ENCODE data around the gene APOO. TPM values are rescaled to one million over a fixed set of nuclear protein-coding genes. Genes with fewer than 3 reads are reported as not detected.

APOO gene
- total RNA-seq, 1 experiment from 2014 or later = 34.5 TPM

DNA sequence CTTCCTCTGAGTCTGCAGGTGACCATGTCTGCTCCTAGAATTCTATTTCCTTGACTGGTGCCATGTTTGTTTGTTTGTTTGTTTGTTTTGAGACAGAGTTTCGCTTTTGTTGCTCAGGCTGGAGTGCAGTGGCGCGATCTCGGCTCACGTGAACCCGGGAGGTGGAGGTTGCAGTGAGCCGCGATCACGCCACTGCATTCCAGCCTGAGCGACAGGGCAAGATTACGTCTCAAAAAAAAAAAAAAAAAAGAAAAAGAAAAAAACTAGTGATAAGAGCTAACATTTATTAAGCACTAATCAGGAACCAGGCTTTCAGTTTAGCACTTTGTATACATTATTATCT is 117.6 kb downstream of the APOO start:
- Histone ChIP-seq H3K27me3 (ENCODE audit: insufficient read depth, low read length) (no peaks in the 10 kb centered on the region), H3K4me3 (replicated peaks in 1 of 2; ENCODE audit: low read depth in 1 of 2, low read length in 2 of 2) (no peak overlapping the region), H2AFZ (ENCODE audit: low read depth, low read length, poor library complexity, severe bottlenecking) (no peak overlapping the region), H3K9me3 (ENCODE audit: control insufficient read depth in 1 of 2, insufficient read depth in 1 of 2, low read depth in 1 of 2, low read length in 2 of 2) (no peaks in the 10 kb centered on the region), H3K9ac (ENCODE audit: low read length) (no peak overlapping the region), H3K79me2 (ENCODE audit: insufficient read depth, low read length) (0 out of 2 replicates have a peak, but pooled peaks cover 2% of the 10 kb centered on the region), H3K27ac (ENCODE audit: low read depth, low read length) (no peak overlapping the region), H4K20me1 (ENCODE audit: insufficient read depth) (0 out of 2 replicates have a peak, but pooled peaks cover 2% of the 10 kb centered on the region), H3K4me1 (ENCODE audit: control insufficient read depth in 1 of 2, insufficient read depth in 2 of 2, low read length in 2 of 2) (peaks cover 30% of the 10 kb centered on the region in 2 experiments), H3K9me2 (ENCODE audit: insufficient read depth) (no peaks in the 10 kb centered on the region), H3K4me2 (ENCODE audit: low read length) (no peak overlapping the region), H3K36me3 (ENCODE audit: control insufficient read depth in 1 of 2, insufficient read depth in 2 of 2, low read length in 2 of 2) (peaks cover 0 to 5% of the 10 kb centered on the region in 2 experiments; a peak in 1 of 4 replicates)
- ATAC-seq (no peak), DNase-seq (ENCODE audit: low read depth, low spot score) (no peak)
- TF ChIP-seq YY1 (IDR thresholded peaks at IDR 0.05; ENCODE audit: extremely low read depth, insufficient replicate concordance, low read depth, low read length) (no peak), SP1 (IDR thresholded peaks at IDR 0.05; ENCODE audit: low read depth) (no peak), FOSL1 (IDR thresholded peaks at IDR 0.05; ENCODE audit: low read depth) (no peak), EZH2phosphoT487 (IDR thresholded peaks at IDR 0.05; ENCODE audit: borderline replicate concordance) (no peak), CEBPB (IDR thresholded peaks at IDR 0.05; ENCODE audit: low read depth) (no peak), EZH2 (IDR thresholded peaks at IDR 0.05) (no peak), CBX3 (IDR thresholded peaks at IDR 0.05; ENCODE audit: low read depth) (no peak)
- BruUV-seq (replicated peaks) = no TSS peak
- RAD21 ChIA-PET (ENCODE audit: low non-redundant PET in 1 of 2, low total read pairs in 2 of 2, uncharacterized antibody in 2 of 2, unreplicated experiment in 2 of 2) = no interaction called here
- POLR2A ChIA-PET = interaction anchor here (1.6 kb wide), 1 partner anchor 17 kb away, joined by 4 read pairs; no protein-coding TSS in a partner anchor
- CTCF ChIA-PET = no interaction called here
- intact Hi-C loops (cut with micrococcal nuclease) = no loop called here

DNA sequence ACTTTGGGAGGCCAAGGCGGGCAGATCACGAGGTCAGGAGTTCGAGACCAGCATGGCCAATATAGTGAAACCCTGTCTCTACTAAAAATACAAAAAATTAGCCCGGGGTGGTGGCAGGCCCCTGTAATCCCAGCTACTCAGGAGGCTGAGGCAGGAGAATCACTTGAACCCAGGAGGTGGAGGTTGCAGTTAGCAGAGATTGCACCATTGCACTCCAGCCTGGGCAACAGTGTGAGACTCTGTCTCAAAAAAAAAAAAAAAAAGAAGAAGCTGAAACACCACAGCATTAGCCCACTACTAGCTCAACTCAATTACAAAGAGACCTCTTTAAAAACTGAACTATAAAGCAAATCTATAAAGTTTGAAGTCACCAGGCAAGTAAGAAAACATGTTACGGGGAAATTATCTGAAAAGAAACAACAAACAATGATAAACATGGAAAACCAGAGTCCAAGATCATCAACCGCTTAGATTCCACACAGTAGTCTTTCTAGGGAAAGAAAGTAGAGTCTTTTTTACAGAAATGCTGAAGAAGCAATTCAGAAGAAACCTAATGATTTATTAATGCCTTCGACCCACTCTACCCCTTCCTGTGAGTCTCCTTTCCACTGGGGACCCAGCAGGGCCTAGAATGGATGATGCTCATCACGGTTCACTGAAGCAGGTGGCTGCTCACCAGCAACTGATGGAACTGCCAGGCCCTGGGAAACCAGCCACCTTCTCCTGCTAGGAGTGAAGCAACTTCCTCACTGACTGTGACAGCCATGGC is 118.2 kb downstream of the APOO start:
- no peak for ATAC-seq
- Histone ChIP-seq H3K9me3 (ENCODE audit: control insufficient read depth in 1 of 2, insufficient read depth in 1 of 2, low read depth in 1 of 2, low read length in 2 of 2) (no peaks in the 10 kb centered on the region), H3K4me2 (ENCODE audit: low read length) (no peak overlapping the region), H3K9ac (ENCODE audit: low read length) (no peak overlapping the region), H2AFZ (ENCODE audit: low read depth, low read length, poor library complexity, severe bottlenecking) (no peak overlapping the region), H3K4me1 (ENCODE audit: control insufficient read depth in 1 of 2, insufficient read depth in 2 of 2, low read length in 2 of 2) (peaks cover 25 to 35% of the 10 kb centered on the region in 2 experiments), H4K20me1 (ENCODE audit: insufficient read depth) (0 out of 2 replicates have a peak, but pooled peaks cover 6% of the 10 kb centered on the region), H3K79me2 (ENCODE audit: insufficient read depth, low read length) (peaks cover 7% of the 10 kb centered on the region; the same call in 1 of the 2 replicates), H3K9me2 (ENCODE audit: insufficient read depth) (no peaks in the 10 kb centered on the region), H3K27me3 (ENCODE audit: insufficient read depth, low read length) (no peaks in the 10 kb centered on the region), H3K36me3 (ENCODE audit: control insufficient read depth in 1 of 2, insufficient read depth in 2 of 2, low read length in 2 of 2) (peaks cover 2 to 8% of the 10 kb centered on the region in 2 experiments; a peak in 2 of 4 replicates), H3K27ac (ENCODE audit: low read depth, low read length) (0 out of 2 replicates have a peak overlapping the region, but pooled peaks have one; percentile 14), H3K4me3 (replicated peaks in 1 of 2; ENCODE audit: low read depth in 1 of 2, low read length in 2 of 2) (no peak overlapping the region)
- CTCF ChIA-PET = no interaction called here
- DNase-seq (ENCODE audit: low read depth, low spot score) = no peak
- RAD21 ChIA-PET (ENCODE audit: low non-redundant PET in 1 of 2, low total read pairs in 2 of 2, uncharacterized antibody in 2 of 2, unreplicated experiment in 2 of 2) = no interaction called here
- intact Hi-C loops (cut with micrococcal nuclease) = loop anchor here (2.0 kb wide), 1 partner anchor 17 kb away; no protein-coding TSS in a partner anchor
- BruUV-seq (replicated peaks) = no TSS peak
- POLR2A ChIA-PET = interaction anchor here (7.7 kb wide), 1 partner anchor 112 kb away, joined by 75 read pairs; no protein-coding TSS in a partner anchor
- TF ChIP-seq, protein P1, sequence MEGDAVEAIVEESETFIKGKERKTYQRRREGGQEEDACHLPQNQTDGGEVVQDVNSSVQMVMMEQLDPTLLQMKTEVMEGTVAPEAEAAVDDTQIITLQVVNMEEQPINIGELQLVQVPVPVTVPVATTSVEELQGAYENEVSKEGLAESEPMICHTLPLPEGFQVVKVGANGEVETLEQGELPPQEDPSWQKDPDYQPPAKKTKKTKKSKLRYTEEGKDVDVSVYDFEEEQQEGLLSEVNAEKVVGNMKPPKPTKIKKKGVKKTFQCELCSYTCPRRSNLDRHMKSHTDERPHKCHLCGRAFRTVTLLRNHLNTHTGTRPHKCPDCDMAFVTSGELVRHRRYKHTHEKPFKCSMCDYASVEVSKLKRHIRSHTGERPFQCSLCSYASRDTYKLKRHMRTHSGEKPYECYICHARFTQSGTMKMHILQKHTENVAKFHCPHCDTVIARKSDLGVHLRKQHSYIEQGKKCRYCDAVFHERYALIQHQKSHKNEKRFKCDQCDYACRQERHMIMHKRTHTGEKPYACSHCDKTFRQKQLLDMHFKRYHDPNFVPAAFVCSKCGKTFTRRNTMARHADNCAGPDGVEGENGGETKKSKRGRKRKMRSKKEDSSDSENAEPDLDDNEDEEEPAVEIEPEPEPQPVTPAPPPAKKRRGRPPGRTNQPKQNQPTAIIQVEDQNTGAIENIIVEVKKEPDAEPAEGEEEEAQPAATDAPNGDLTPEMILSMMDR (IDR thresholded peaks at IDR 0.05 in 2 of 3, conservative IDR thresholded peaks at IDR 0.05 in 1 of 3; ENCODE audit: borderline replicate concordance in 1 of 3, insufficient read depth in 1 of 3, low read depth in 2 of 3, low read length in 2 of 3) = no peak
- TF ChIP-seq SP1 (IDR thresholded peaks at IDR 0.05; ENCODE audit: low read depth) (no peak), ELF1 (IDR thresholded peaks at IDR 0.05; ENCODE audit: borderline replicate concordance, low read depth) (no peak), ZFX (IDR thresholded peaks at IDR 0.05) (no peak)

Data from HCT116 (cell line).